HepG2 (cell line): ENCODE results near the gene JMJD1C. TPM values are rescaled to one million over a fixed set of nuclear protein-coding genes. Genes with fewer than 3 reads are reported as not detected.

Source experiments
- AFF4 ChIP-seq: sonication (generic); formaldehyde crosslinking; IDR thresholded peaks from 2 replicates; pipeline ENCODE4 v1.4.0; 2020; ENCODE audit warnings: missing genetic modification reagents
- CC2D1A ChIP-seq: sonication (generic); formaldehyde crosslinking; IDR thresholded peaks from 2 replicates; pipeline ENCODE4 v1.8.1; 2023; ENCODE audit warnings: mild to moderate bottlenecking, missing genetic modification reagents
- CHD4 ChIP-seq: fragments of 200-600 bp; sonication (generic); IDR thresholded peaks from 2 replicates; pipeline ENCODE4 v1.7.0; 2017; ENCODE audit warnings: mild to moderate bottlenecking, low read length, borderline replicate concordance
- E2F1 ChIP-seq: sonication (generic); formaldehyde crosslinking; IDR thresholded peaks from 2 replicates; pipeline ENCODE4 v1.5.0; 2020; ENCODE audit warnings: missing genetic modification reagents
- ERF ChIP-seq: IDR thresholded peaks from 2 replicates; pipeline ENCODE4 v1.6.1; 2018; ENCODE audit warnings: missing biosample characterization, missing genetic modification reagents
- GATAD2A ChIP-seq: IDR thresholded peaks from 2 replicates; pipeline ENCODE4 v1.6.1; 2016
- MAX ChIP-seq: IDR thresholded peaks from 2 replicates; pipeline ENCODE4 v1.6.1; 2012; ENCODE audit warnings: inconsistent platforms
- MZF1 ChIP-seq: sonication (generic); formaldehyde crosslinking; IDR thresholded peaks from 2 replicates; pipeline ENCODE4 v1.8.1; 2023; ENCODE audit warnings: mild to moderate bottlenecking, missing genetic modification reagents, borderline replicate concordance
- PAF1 ChIP-seq: IDR thresholded peaks from 2 replicates; pipeline ENCODE4 v1.6.1; 2016; ENCODE audit warnings: missing genetic modification reagents, missing compliant biosample characterization
- SMARCC2 ChIP-seq: fragments of 450-650 bp; IDR thresholded peaks from 2 replicates; pipeline ENCODE4 v1.6.1; 2017; ENCODE audit warnings: antibody characterized with exemption, mild to moderate bottlenecking
- SNAPC5 ChIP-seq: sonication (generic); formaldehyde crosslinking; IDR thresholded peaks from 2 replicates; pipeline ENCODE4 v1.8.1; 2023; ENCODE audit warnings: mild to moderate bottlenecking, missing genetic modification reagents, borderline replicate concordance
- ZFP1 ChIP-seq: IDR thresholded peaks from 2 replicates; pipeline ENCODE4 v1.6.1; 2016
- ZNF12 ChIP-seq: sonication (generic); formaldehyde crosslinking; IDR thresholded peaks from 2 replicates; pipeline ENCODE4 v1.5.0; 2020; ENCODE audit warnings: missing genetic modification reagents
- ZNF713 ChIP-seq: sonication (generic); formaldehyde crosslinking; IDR thresholded peaks from 2 replicates; pipeline ENCODE4 v1.4.0; 2020; ENCODE audit warnings: mild to moderate bottlenecking, missing genetic modification reagents
- polyA plus RNA-seq, 8 experiments: library from polyadenylated mRNA; depleted of rRNA in 3 of 8; stranded (reverse) in 7 of 8; unstranded in 1 of 8; fragments of >200 nt; fragmentation: Illumina TruSeq in 4 of 8; extraction: Trizol in 4 of 8; gene quantifications; 2 replicates each; pipeline versions ENCODE4 v1.2.1 to v1.2.3, GENCODE V29; 2011 to 2016; ENCODE audit warnings: low read depth in 4 of 8, missing spikeins in 1 of 8, mixed read lengths in 1 of 8; ENCODE audit not compliant: insufficient read depth in 1 of 8
- total RNA-seq, 5 experiments: library from RNA; depleted of rRNA; stranded (reverse); fragments of >200 nt; fragmentation: Illumina TruSeq; extraction: Trizol; gene quantifications; 2 replicates each; pipeline ENCODE4 v1.2.3, GENCODE V29; 2016; ENCODE audit warnings: low read depth in 1 of 5

JMJD1C gene
- total and polyA plus RNA-seq, 2 of the 13 experiments (the other 11 are each of a cell fraction or from before 2014, with no cell fraction given) = 42.3 to 42.7 TPM

GRCh38 chr10:63137306-63137705 is 328.5 kb downstream of the JMJD1C start (continued):
- no peak for TF ChIP-seq AFF4 (CRISPR knock-in tag)
- TF ChIP-seq ERF = 0 out of 2 replicates have a peak, but pooled peaks have one; percentile 21
- no peak for TF ChIP-seq CHD4
- no peak for TF ChIP-seq CC2D1A (CRISPR knock-in tag)
- TF ChIP-seq ZNF12 = no peak
- TF ChIP-seq MZF1 (CRISPR knock-in tag) = no peak
- no peak for TF ChIP-seq ZFP1 (CRISPR knock-in tag)
- peak; percentile 48; the same call in 1 of the 2 replicates for TF ChIP-seq MAX
- TF ChIP-seq SNAPC5 (CRISPR knock-in tag) = no peak
- TF ChIP-seq SMARCC2 = no peak
- no peak for TF ChIP-seq ZNF713
- TF ChIP-seq E2F1 (CRISPR knock-in tag) = no peak
- TF ChIP-seq PAF1 (CRISPR knock-in tag) = no peak
- TF ChIP-seq GATAD2A (CRISPR knock-in tag) = 0 out of 2 replicates have a peak, but pooled peaks have one; percentile 15
